ENCODE measurements around the gene NR1I2. TPM values are rescaled to one million over a fixed set of nuclear protein-coding genes. Genes with fewer than 3 reads are reported as not detected.

NR1I2 gene
- total and polyA plus RNA-seq, 2 donors from 2014 or later, result 0.38 to 0.41 TPM

GRCh38 chr3:119841808-119842471 lies 60.0 kb downstream of the NR1I2 start:
- peaks cover 0 to 6% (median 0%) of the 10 kb centered on the region in 3 donors for H3K36me3 ChIP-seq (ENCODE audit: control insufficient read depth in 2 of 3, insufficient read depth in 3 of 3, low read length in 3 of 3)
- no peaks in the 10 kb centered on the region for H3K9me3 ChIP-seq (ENCODE audit: control insufficient read depth in 2 of 3, insufficient read depth in 1 of 3, low read length in 3 of 3)
- H3K4me3 ChIP-seq (ENCODE audit: low read length in 3 of 3), result no peak overlapping the region
- H3K4me1 ChIP-seq (ENCODE audit: control insufficient read depth in 2 of 3, insufficient read depth in 2 of 3, low read depth in 1 of 3, low read length in 3 of 3), result no peaks in the 10 kb centered on the region
- no peak overlapping the region for H3K9ac ChIP-seq (ENCODE audit: low read length in 3 of 3)
- TF ChIP-seq CTCF (IDR thresholded peaks at IDR 0.05; ENCODE audit: borderline replicate concordance, extremely low read depth, insufficient read depth), result no peak
- DNase-seq, result peak in 2 of 5 donors; percentile 31
- H3K27me3 ChIP-seq (ENCODE audit: control insufficient read depth, insufficient read depth, low read length), result no peaks in the 10 kb centered on the region
- H3K27ac ChIP-seq (ENCODE audit: low read depth in 2 of 2, low read length in 2 of 2), result no peak overlapping the region
- intact Hi-C loops (cut with DNase I), result no loop called here
- FAIRE-seq, result no peak

- no peaks in the 10 kb centered on the region for H3K4me1 ChIP-seq (ENCODE audit: control insufficient read depth in 2 of 3, insufficient read depth in 2 of 3, low read depth in 1 of 3, low read length in 3 of 3)
- no peak for FAIRE-seq
These were observed 67.2 kb downstream of the NR1I2 start for GRCh38 chr3:119849126-119849525.

GRCh38 chr3:119856695-119857094 lies 74.8 kb downstream of the NR1I2 start:
- H3K36me3 ChIP-seq (ENCODE audit: control insufficient read depth in 2 of 3, insufficient read depth in 3 of 3, low read length in 3 of 3), result peaks cover 2 to 14% (median 3%) of the 10 kb centered on the region in 3 donors
- no peaks in the 10 kb centered on the region for H3K4me1 ChIP-seq (ENCODE audit: control insufficient read depth in 2 of 3, insufficient read depth in 2 of 3, low read depth in 1 of 3, low read length in 3 of 3)
- FAIRE-seq (no peak), DNase-seq (no peak)
- H3K27me3 ChIP-seq (ENCODE audit: control insufficient read depth, insufficient read depth, low read length), result no peaks in the 10 kb centered on the region
- peaks cover 2 to 9% (median 4%) of the 10 kb centered on the region in 3 donors for H3K9me3 ChIP-seq (ENCODE audit: control insufficient read depth in 2 of 3, insufficient read depth in 1 of 3, low read length in 3 of 3)
- H3K4me3 ChIP-seq (ENCODE audit: low read length in 3 of 3), result no peak overlapping the region
- H3K27ac ChIP-seq (ENCODE audit: low read depth in 2 of 2, low read length in 2 of 2), result no peak overlapping the region
- intact Hi-C loops (cut with DNase I), result no loop called here
- no peak overlapping the region for H3K9ac ChIP-seq (ENCODE audit: low read length in 3 of 3)
- no peak for TF ChIP-seq CTCF (IDR thresholded peaks at IDR 0.05; ENCODE audit: borderline replicate concordance, extremely low read depth, insufficient read depth)

More at GRCh38 chr3:119849126-119849525, 67.2 kb downstream of the NR1I2 start:
- H3K27ac ChIP-seq (ENCODE audit: low read depth in 2 of 2, low read length in 2 of 2), result no peak overlapping the region
- H3K4me3 ChIP-seq (ENCODE audit: low read length in 3 of 3), result no peak overlapping the region
- no peak overlapping the region for H3K9ac ChIP-seq (ENCODE audit: low read length in 3 of 3)
- no peaks in the 10 kb centered on the region for H3K27me3 ChIP-seq (ENCODE audit: control insufficient read depth, insufficient read depth, low read length)
- H3K36me3 ChIP-seq (ENCODE audit: control insufficient read depth in 2 of 3, insufficient read depth in 3 of 3, low read length in 3 of 3), result no peaks in the 10 kb centered on the region
- DNase-seq, result no peak
- intact Hi-C loops (cut with DNase I), result no loop called here
- no peaks in the 10 kb centered on the region for H3K9me3 ChIP-seq (ENCODE audit: control insufficient read depth in 2 of 3, insufficient read depth in 1 of 3, low read length in 3 of 3)
- no peak for TF ChIP-seq CTCF (IDR thresholded peaks at IDR 0.05; ENCODE audit: borderline replicate concordance, extremely low read depth, insufficient read depth)
